Forelimb muscle (tissue), 1 donor: ENCODE data around the gene CEBPZOS. TPM values are rescaled to one million over a fixed set of nuclear protein-coding genes. Genes with fewer than 3 reads are reported as not detected.

Experiments
- DNase-seq: peaks from one replicate; pipeline ENCODE4 v3.0.0-alpha.2; 2013; ENCODE audit warnings: low read depth
- polyA plus RNA-seq: library from polyadenylated mRNA; unstranded; fragments of 120-200 nt; gene quantifications from one replicate; pipeline ENCODE4 v1.2.1, GENCODE V29; 2013; ENCODE audit not compliant: insufficient read length

Gene CEBPZOS
- 35.9 TPM for polyA plus RNA-seq

- no peak for DNase-seq
Observed at GRCh38 chr2:37196320-37197195, at the start of gene CEBPZOS. Gene CEBPZOS, plus strand, starts transcription at chr2:37196496. Its CDS starts 3,209 bp downstream, at chr2:37199705.

- DNase-seq, result no peak
Observed at GRCh38 chr2:37148325-37148724, 48.0 kb upstream of the CEBPZOS start.

- DNase-seq, result no peak
Observed at GRCh38 chr2:37149626-37150322, 46.5 kb upstream of the CEBPZOS start.

GRCh38 chr2:37153224-37153623 is 43.1 kb upstream of the CEBPZOS start:
- DNase-seq, result no peak

- DNase-seq, result no peak
Observed at GRCh38 chr2:37154785-37155184, 41.5 kb upstream of the CEBPZOS start.

GRCh38 chr2:37156071-37156856 is 40.0 kb upstream of the CEBPZOS start:
- DNase-seq, result peak; percentile 43

- DNase-seq, result peak; percentile 48
Observed at GRCh38 chr2:37156857-37157714, 39.2 kb upstream of the CEBPZOS start, which contains the start of gene EIF2AK2. Gene EIF2AK2, minus strand, starts transcription at chr2:37156980. Its CDS starts 9,174 bp downstream, at chr2:37147806.

- DNase-seq, result no peak
Observed at GRCh38 chr2:37164757-37165156, 31.5 kb upstream of the CEBPZOS start.

GRCh38 chr2:37167636-37168180 is 28.6 kb upstream of the CEBPZOS start:
- no peak for DNase-seq

- DNase-seq, result no peak
Observed at GRCh38 chr2:37168217-37168981, 27.9 kb upstream of the CEBPZOS start.

- no peak for DNase-seq
Observed at GRCh38 chr2:37171624-37171950, 24.7 kb upstream of the CEBPZOS start.

- no peak for DNase-seq
Observed at GRCh38 chr2:37173741-37174140, 22.6 kb upstream of the CEBPZOS start.

GRCh38 chr2:37180006-37180639 is 16.2 kb upstream of the CEBPZOS start:
- DNase-seq, result no peak

- no peak for DNase-seq
Observed at GRCh38 chr2:37180640-37181039, 15.7 kb upstream of the CEBPZOS start.

GRCh38 chr2:37181726-37182684 is 14.3 kb upstream of the CEBPZOS start:
- DNase-seq, result no peak

GRCh38 chr2:37188570-37188969 is 7.7 kb upstream of the CEBPZOS start, which contains the start of gene SULT6B1:
Gene SULT6B1, minus strand, starts transcription at chr2:37188670. Its CDS starts 30 bp downstream, at chr2:37188640.
- no peak for DNase-seq

GRCh38 chr2:37189452-37190153 is 6.7 kb upstream of the CEBPZOS start:
- DNase-seq, result no peak

GRCh38 chr2:37190290-37190689 is 6.0 kb upstream of the CEBPZOS start:
- no peak for DNase-seq
